Liver (tissue), 3 donors: ENCODE data around the gene ETV6.

Experiments
- GABPA ChIP-seq, 2 donors: IDR thresholded peaks in 1 of 2; conservative IDR thresholded peaks in 1 of 2; 2 replicates each; pipeline ENCODE4 v1.6.1; 2016; ENCODE audit warnings: antibody characterized with exemption in 2 of 2, mild to moderate bottlenecking in 1 of 2, moderate library complexity in 1 of 2
- JUND ChIP-seq, 2 donors: IDR thresholded peaks; 2 replicates each; pipeline ENCODE4 v1.6.1; 2016; ENCODE audit warnings: antibody characterized with exemption in 2 of 2
- RAD21 ChIP-seq, 2 donors: IDR thresholded peaks; 2 replicates each; pipeline ENCODE4 v1.6.1; 2016; ENCODE audit warnings: antibody characterized with exemption in 2 of 2, mild to moderate bottlenecking in 2 of 2
- TF ChIP-seq, protein P1 (sequence below): fragments of 150-350 bp; IDR thresholded peaks from 2 replicates; pipeline ENCODE4 v1.5.1; 2017; ENCODE audit warnings: improper control_type of control experiment, low read depth, low read length; ENCODE audit not compliant: missing input control
- TF ChIP-seq, protein P2 (sequence below): IDR thresholded peaks from 2 replicates; pipeline ENCODE4 v1.6.1; 2016; ENCODE audit warnings: antibody characterized with exemption, mild to moderate bottlenecking
- TF ChIP-seq, protein P3 (sequence below): IDR thresholded peaks from 2 replicates; pipeline ENCODE4 v1.6.1; 2016; ENCODE audit warnings: antibody characterized with exemption
- donor health status: healthy.
- donor health status: healthy.

- TF ChIP-seq, protein P1, sequence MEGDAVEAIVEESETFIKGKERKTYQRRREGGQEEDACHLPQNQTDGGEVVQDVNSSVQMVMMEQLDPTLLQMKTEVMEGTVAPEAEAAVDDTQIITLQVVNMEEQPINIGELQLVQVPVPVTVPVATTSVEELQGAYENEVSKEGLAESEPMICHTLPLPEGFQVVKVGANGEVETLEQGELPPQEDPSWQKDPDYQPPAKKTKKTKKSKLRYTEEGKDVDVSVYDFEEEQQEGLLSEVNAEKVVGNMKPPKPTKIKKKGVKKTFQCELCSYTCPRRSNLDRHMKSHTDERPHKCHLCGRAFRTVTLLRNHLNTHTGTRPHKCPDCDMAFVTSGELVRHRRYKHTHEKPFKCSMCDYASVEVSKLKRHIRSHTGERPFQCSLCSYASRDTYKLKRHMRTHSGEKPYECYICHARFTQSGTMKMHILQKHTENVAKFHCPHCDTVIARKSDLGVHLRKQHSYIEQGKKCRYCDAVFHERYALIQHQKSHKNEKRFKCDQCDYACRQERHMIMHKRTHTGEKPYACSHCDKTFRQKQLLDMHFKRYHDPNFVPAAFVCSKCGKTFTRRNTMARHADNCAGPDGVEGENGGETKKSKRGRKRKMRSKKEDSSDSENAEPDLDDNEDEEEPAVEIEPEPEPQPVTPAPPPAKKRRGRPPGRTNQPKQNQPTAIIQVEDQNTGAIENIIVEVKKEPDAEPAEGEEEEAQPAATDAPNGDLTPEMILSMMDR, result no peak
- TF ChIP-seq, protein P2, sequence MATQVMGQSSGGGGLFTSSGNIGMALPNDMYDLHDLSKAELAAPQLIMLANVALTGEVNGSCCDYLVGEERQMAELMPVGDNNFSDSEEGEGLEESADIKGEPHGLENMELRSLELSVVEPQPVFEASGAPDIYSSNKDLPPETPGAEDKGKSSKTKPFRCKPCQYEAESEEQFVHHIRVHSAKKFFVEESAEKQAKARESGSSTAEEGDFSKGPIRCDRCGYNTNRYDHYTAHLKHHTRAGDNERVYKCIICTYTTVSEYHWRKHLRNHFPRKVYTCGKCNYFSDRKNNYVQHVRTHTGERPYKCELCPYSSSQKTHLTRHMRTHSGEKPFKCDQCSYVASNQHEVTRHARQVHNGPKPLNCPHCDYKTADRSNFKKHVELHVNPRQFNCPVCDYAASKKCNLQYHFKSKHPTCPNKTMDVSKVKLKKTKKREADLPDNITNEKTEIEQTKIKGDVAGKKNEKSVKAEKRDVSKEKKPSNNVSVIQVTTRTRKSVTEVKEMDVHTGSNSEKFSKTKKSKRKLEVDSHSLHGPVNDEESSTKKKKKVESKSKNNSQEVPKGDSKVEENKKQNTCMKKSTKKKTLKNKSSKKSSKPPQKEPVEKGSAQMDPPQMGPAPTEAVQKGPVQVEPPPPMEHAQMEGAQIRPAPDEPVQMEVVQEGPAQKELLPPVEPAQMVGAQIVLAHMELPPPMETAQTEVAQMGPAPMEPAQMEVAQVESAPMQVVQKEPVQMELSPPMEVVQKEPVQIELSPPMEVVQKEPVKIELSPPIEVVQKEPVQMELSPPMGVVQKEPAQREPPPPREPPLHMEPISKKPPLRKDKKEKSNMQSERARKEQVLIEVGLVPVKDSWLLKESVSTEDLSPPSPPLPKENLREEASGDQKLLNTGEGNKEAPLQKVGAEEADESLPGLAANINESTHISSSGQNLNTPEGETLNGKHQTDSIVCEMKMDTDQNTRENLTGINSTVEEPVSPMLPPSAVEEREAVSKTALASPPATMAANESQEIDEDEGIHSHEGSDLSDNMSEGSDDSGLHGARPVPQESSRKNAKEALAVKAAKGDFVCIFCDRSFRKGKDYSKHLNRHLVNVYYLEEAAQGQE, result no peak
- no peak for TF ChIP-seq JUND (IDR thresholded peaks at IDR 0.05)
- TF ChIP-seq RAD21 (IDR thresholded peaks at IDR 0.05), result no peak
- TF ChIP-seq, protein P3, sequence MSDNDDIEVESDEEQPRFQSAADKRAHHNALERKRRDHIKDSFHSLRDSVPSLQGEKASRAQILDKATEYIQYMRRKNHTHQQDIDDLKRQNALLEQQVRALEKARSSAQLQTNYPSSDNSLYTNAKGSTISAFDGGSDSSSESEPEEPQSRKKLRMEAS, result no peak
- no peak for TF ChIP-seq GABPA (IDR thresholded peaks at IDR 0.05 in 1 of 2, conservative IDR thresholded peaks at IDR 0.05 in 1 of 2)
Measured at GRCh38 chr12:11635341-11635740, 14.1 kb upstream of the ETV6 start.
